ENCODE data around the gene RNPS1. TPM values are rescaled to one million over a fixed set of nuclear protein-coding genes. Genes with fewer than 3 reads are reported as not detected.
"Not testable (repeated sequence)": the region's sequence is repeated elsewhere in the genome, so short reads cannot be mapped to it uniquely, and the experiment has no call there.

RNPS1 gene
- total RNA-seq, 3 donors from 2014 or later (not counting 1 experiment from before 2014, with no cell fraction given), result 269 to 284 (median 273) TPM

GRCh38 chr16:2243031-2243528, 24.8 kb downstream of the RNPS1 start:
- H3K36me3 Mint-ChIP-seq, result no peaks in the 10 kb centered on the region
- no peak for TF ChIP-seq CTCF (IDR thresholded peaks at IDR 0.05)
- intact Hi-C loops (cut with micrococcal nuclease), result no loop called here
- no peaks in the 10 kb centered on the region for H3K4me1 Mint-ChIP-seq
- 97% methylated on average over 19 of the region's 19 CpGs for WGBS (ENCODE audit: insufficient coverage)
- Histone ChIP-seq H3K27me3 (ENCODE audit: control insufficient read depth, insufficient read depth, low read length) (no peaks in the 10 kb centered on the region), H3K4me1 (ENCODE audit: control insufficient read depth, insufficient read depth, low read length) (no peaks in the 10 kb centered on the region), H3K4me3 (ENCODE audit: low read length) (no peak overlapping the region), H3K36me3 (ENCODE audit: control insufficient read depth, insufficient read depth, low read length) (peaks cover 29% of the 10 kb centered on the region), H3K9me3 (ENCODE audit: control insufficient read depth, insufficient read depth, low read length) (no peaks in the 10 kb centered on the region), H3K27ac (ENCODE audit: low read length) (no peak overlapping the region)
- ATAC-seq (no peak), DNase-seq (no peak)
- no peaks in the 10 kb centered on the region for H3K27me3 Mint-ChIP-seq (ENCODE audit: low read depth in 2 of 2)
- H3K4me3 Mint-ChIP-seq, result no peak overlapping the region
- H3K27ac Mint-ChIP-seq, result no peak overlapping the region
- no peaks in the 10 kb centered on the region for H3K9me3 Mint-ChIP-seq

- Histone ChIP-seq H3K27me3 (ENCODE audit: control insufficient read depth, insufficient read depth, low read length) (no peaks in the 10 kb centered on the region), H3K36me3 (ENCODE audit: control insufficient read depth, insufficient read depth, low read length) (peaks cover 29% of the 10 kb centered on the region), H3K4me3 (ENCODE audit: low read length) (no peak overlapping the region), H3K27ac (ENCODE audit: low read length) (no peak overlapping the region), H3K4me1 (ENCODE audit: control insufficient read depth, insufficient read depth, low read length) (no peaks in the 10 kb centered on the region), H3K9me3 (ENCODE audit: control insufficient read depth, insufficient read depth, low read length) (no peaks in the 10 kb centered on the region)
- TF ChIP-seq CTCF (IDR thresholded peaks at IDR 0.05), result no peak
- 89% methylated on average over 11 of the region's 11 CpGs for WGBS (ENCODE audit: insufficient coverage)
- H3K4me3 Mint-ChIP-seq, result no peak overlapping the region
- intact Hi-C loops (cut with micrococcal nuclease), result no loop called here
- no peaks in the 10 kb centered on the region for H3K4me1 Mint-ChIP-seq
- H3K9me3 Mint-ChIP-seq, result no peaks in the 10 kb centered on the region
- no peaks in the 10 kb centered on the region for H3K27me3 Mint-ChIP-seq (ENCODE audit: low read depth in 2 of 2)
- H3K27ac Mint-ChIP-seq, result no peak overlapping the region
- no peak for ATAC-seq
- no peak for DNase-seq
- no peaks in the 10 kb centered on the region for H3K36me3 Mint-ChIP-seq
Observed at GRCh38 chr16:2242598-2242997, 25.3 kb downstream of the RNPS1 start.

- H3K27me3 Mint-ChIP-seq (ENCODE audit: low read depth in 2 of 2); H3K4me1 Mint-ChIP-seq; H3K4me3 ChIP-seq (ENCODE audit: low read length); H3K36me3 Mint-ChIP-seq; H3K9me3 Mint-ChIP-seq; H3K4me3 Mint-ChIP-seq; H3K27ac Mint-ChIP-seq; DNase-seq; intact Hi-C loops (cut with micrococcal nuclease); H3K27ac ChIP-seq (ENCODE audit: low read length); H3K9me3 ChIP-seq (ENCODE audit: control insufficient read depth, insufficient read depth, low read length); ATAC-seq; H3K27me3 ChIP-seq (ENCODE audit: control insufficient read depth, insufficient read depth, low read length): not testable (repeated sequence)
- peaks cover 23% of the 10 kb centered on the region for H3K36me3 ChIP-seq (ENCODE audit: control insufficient read depth, insufficient read depth, low read length)
- H3K4me1 ChIP-seq (ENCODE audit: control insufficient read depth, insufficient read depth, low read length), result peaks cover 13% of the 10 kb centered on the region
- WGBS (ENCODE audit: insufficient coverage), result 98% methylated on average over 8 of the region's 9 CpGs
Observed at GRCh38 chr16:2240331-2240730, 27.6 kb downstream of the RNPS1 start.

GRCh38 chr16:2238838-2239675, 28.9 kb downstream of the RNPS1 start:
- Mint-ChIP-seq H3K9me3 (no peaks in the 10 kb centered on the region), H3K27me3 (ENCODE audit: low read depth in 2 of 2) (no peaks in the 10 kb centered on the region), H3K27ac (no peak overlapping the region), H3K4me1 (no peaks in the 10 kb centered on the region), H3K36me3 (no peaks in the 10 kb centered on the region), H3K4me3 (no peak overlapping the region)
- H3K27ac ChIP-seq (ENCODE audit: low read length), result no peak overlapping the region
- DNase-seq, result no peak
- intact Hi-C loops (cut with micrococcal nuclease), result no loop called here
- H3K36me3 ChIP-seq (ENCODE audit: control insufficient read depth, insufficient read depth, low read length), result peaks cover 24% of the 10 kb centered on the region
- WGBS (ENCODE audit: insufficient coverage), result 95% methylated on average over 15 of the region's 15 CpGs
- no peak overlapping the region for H3K4me3 ChIP-seq (ENCODE audit: low read length)
- no peaks in the 10 kb centered on the region for H3K9me3 ChIP-seq (ENCODE audit: control insufficient read depth, insufficient read depth, low read length)
- H3K4me1 ChIP-seq (ENCODE audit: control insufficient read depth, insufficient read depth, low read length), result peaks cover 13% of the 10 kb centered on the region
- no peak for TF ChIP-seq CTCF (IDR thresholded peaks at IDR 0.05)
- no peak for ATAC-seq
- H3K27me3 ChIP-seq (ENCODE audit: control insufficient read depth, insufficient read depth, low read length), result peaks cover 6% of the 10 kb centered on the region

All from natural killer cell (primary cell).